K562 (cell line): ENCODE results near the gene USP46. TPM values are rescaled to one million over a fixed set of nuclear protein-coding genes. Genes with fewer than 3 reads are reported as not detected.

Source experiments
- ARID1B ChIP-seq: fragments of 450-650 bp; IDR thresholded peaks from 2 replicates; pipeline ENCODE4 v1.6.1; 2016; ENCODE audit warnings: antibody characterized with exemption, mild to moderate bottlenecking, inconsistent platforms
- BCOR ChIP-seq: fragments of 450-650 bp; IDR thresholded peaks from 2 replicates; pipeline ENCODE4 v1.6.1; 2016
- CTBP1 ChIP-seq: fragments of 450-650 bp; IDR thresholded peaks from 2 replicates; pipeline ENCODE4 v1.6.1; 2016; ENCODE audit warnings: borderline replicate concordance
- DACH1 ChIP-seq: fragments of 450-650 bp; IDR thresholded peaks from 2 replicates; pipeline ENCODE4 v1.6.1; 2018; ENCODE audit not compliant: partially characterized antibody
- NFIC ChIP-seq: fragments of 450-650 bp; IDR thresholded peaks from 2 replicates; pipeline ENCODE4 v1.6.1; 2017; ENCODE audit warnings: mild to moderate bottlenecking, inconsistent platforms
- NRF1 ChIP-seq, 2 experiments: fragments of 450-650 bp; IDR thresholded peaks in 1 of 2; conservative IDR thresholded peaks in 1 of 2; 2 replicates each; pipeline ENCODE4 v1.6.1; 2014; ENCODE audit warnings: mild to moderate bottlenecking in 2 of 2
- OTX1 ChIP-seq: fragments of 450-650 bp; formaldehyde crosslinking; IDR thresholded peaks from 2 replicates; pipeline ENCODE4 v1.4.0; 2022; ENCODE audit warnings: mild to moderate bottlenecking
- PCBP2 ChIP-seq: fragments of 200-400 bp; formaldehyde crosslinking; IDR thresholded peaks from 2 replicates; pipeline ENCODE4 v1.6.1; 2018; ENCODE audit warnings: low read length, low read depth, mild to moderate bottlenecking, moderate library complexity; ENCODE audit not compliant: poor library complexity, severe bottlenecking
- RBBP5 ChIP-seq: fragments of 200-600 bp; sonication (generic); IDR thresholded peaks from 2 replicates; pipeline ENCODE4 v1.6.1; 2012; ENCODE audit warnings: borderline replicate concordance, mild to moderate bottlenecking, low read length, control low read depth, inconsistent platforms; ENCODE audit not compliant: insufficient read depth, poor library complexity, severe bottlenecking
- RBFOX2 ChIP-seq: fragments of 200-400 bp; formaldehyde crosslinking; IDR thresholded peaks from 2 replicates; pipeline ENCODE4 v1.6.1; 2017; ENCODE audit warnings: low read depth, mild to moderate bottlenecking, low read length, moderate library complexity
- RBM15 ChIP-seq: fragments of 200-400 bp; formaldehyde crosslinking; IDR thresholded peaks from 2 replicates; pipeline ENCODE4 v1.6.1; 2018; ENCODE audit warnings: mild to moderate bottlenecking, low read length, moderate library complexity; ENCODE audit not compliant: insufficient read depth
- SMARCA4 ChIP-seq: fragments of 450-650 bp; IDR thresholded peaks from 2 replicates; pipeline ENCODE4 v1.6.1; 2016
- TRIM28 ChIP-seq: fragments of 450-650 bp; IDR thresholded peaks from 2 replicates; pipeline ENCODE4 v1.6.1; 2017
- ZBTB7A ChIP-seq: IDR thresholded peaks from 2 replicates; pipeline ENCODE4 v1.6.1; 2011; ENCODE audit warnings: low read depth, mild to moderate bottlenecking, low read length, moderate library complexity, borderline replicate concordance; ENCODE audit not compliant: control insufficient read depth
- polyA plus RNA-seq, 8 experiments: library from polyadenylated mRNA; depleted of rRNA in 4 of 8; stranded (reverse) in 5 of 8; unstranded in 3 of 8; fragments of >200 nt; fragmentation: Nextera tagmentation in 2 of 8; fragmentation: Illumina TruSeq in 1 of 8; extraction: Ambion mirVana in 2 of 8; extraction: Trizol in 1 of 8; gene quantifications; 2 replicates each; pipeline versions ENCODE4 v1.2.1 to v1.2.3, GENCODE V29; 2011 to 2014; ENCODE audit warnings: inconsistent platforms in 1 of 8, missing spikeins in 1 of 8
- total RNA-seq, 7 experiments: library from RNA; depleted of rRNA in 6 of 7; stranded (reverse); fragments of >200 nt in 6 of 7; fragmentation: Illumina TruSeq in 2 of 7; extraction: Trizol in 2 of 7; gene quantifications; 2 replicates each; pipeline versions ENCODE4 v1.2.1 to v1.2.3, GENCODE V29; 2011 to 2021; ENCODE audit warnings: low replicate concordance in 1 of 7
- TF ChIP-seq, protein P1 (sequence below): fragments of 450-650 bp; IDR thresholded peaks from 2 replicates; pipeline ENCODE4 v1.6.1; 2016; ENCODE audit warnings: mild to moderate bottlenecking, moderate library complexity
- TF ChIP-seq, protein P2 (sequence below), 2 experiments: IDR thresholded peaks; 2 replicates each; pipeline ENCODE4 v1.6.1; 2011; ENCODE audit warnings: borderline replicate concordance in 1 of 2, control low read depth in 1 of 2, low read depth in 1 of 2, low read length in 1 of 2, mild to moderate bottlenecking in 1 of 2, mixed read lengths in 1 of 2, moderate library complexity in 1 of 2; ENCODE audit not compliant: insufficient read depth in 1 of 2, insufficient read length in 1 of 2, poor library complexity in 1 of 2, severe bottlenecking in 1 of 2; ENCODE audit errors: extremely low read depth in 1 of 2

The USP46 gene
- total and polyA plus RNA-seq, 9 of the 15 experiments (the other 6 are each of a cell fraction or from before 2014, with no cell fraction given), result 3.0 to 11.7 (median 8.4) TPM

DNA sequence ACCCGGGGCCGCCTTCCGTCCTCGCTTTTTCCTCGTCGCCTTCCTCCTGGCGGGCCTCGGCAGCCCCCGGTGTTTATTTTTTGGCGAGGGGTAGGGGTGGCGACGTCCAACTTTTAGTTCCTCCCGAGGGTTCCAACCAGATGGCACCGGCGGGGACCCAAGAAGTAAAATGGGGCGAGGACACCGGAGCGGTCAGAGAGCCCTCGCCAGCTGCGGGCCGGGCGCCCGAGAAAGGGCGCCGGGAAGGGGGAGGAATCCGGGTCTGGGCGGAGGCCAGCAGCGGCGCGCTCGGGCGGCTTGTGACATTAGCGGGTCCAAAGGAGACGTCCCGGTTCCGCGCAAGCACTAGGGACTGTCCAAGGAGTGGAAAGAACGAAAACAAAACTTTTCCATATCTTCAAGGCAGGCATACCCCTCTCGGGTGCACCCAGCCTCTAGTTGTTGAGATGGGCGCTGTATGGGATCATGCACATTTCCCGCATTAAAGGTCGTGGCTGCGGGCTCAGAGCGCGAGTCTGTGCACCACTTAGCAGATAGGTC, 691 bp upstream of the USP46 start (continued):
- TF ChIP-seq, protein P1, sequence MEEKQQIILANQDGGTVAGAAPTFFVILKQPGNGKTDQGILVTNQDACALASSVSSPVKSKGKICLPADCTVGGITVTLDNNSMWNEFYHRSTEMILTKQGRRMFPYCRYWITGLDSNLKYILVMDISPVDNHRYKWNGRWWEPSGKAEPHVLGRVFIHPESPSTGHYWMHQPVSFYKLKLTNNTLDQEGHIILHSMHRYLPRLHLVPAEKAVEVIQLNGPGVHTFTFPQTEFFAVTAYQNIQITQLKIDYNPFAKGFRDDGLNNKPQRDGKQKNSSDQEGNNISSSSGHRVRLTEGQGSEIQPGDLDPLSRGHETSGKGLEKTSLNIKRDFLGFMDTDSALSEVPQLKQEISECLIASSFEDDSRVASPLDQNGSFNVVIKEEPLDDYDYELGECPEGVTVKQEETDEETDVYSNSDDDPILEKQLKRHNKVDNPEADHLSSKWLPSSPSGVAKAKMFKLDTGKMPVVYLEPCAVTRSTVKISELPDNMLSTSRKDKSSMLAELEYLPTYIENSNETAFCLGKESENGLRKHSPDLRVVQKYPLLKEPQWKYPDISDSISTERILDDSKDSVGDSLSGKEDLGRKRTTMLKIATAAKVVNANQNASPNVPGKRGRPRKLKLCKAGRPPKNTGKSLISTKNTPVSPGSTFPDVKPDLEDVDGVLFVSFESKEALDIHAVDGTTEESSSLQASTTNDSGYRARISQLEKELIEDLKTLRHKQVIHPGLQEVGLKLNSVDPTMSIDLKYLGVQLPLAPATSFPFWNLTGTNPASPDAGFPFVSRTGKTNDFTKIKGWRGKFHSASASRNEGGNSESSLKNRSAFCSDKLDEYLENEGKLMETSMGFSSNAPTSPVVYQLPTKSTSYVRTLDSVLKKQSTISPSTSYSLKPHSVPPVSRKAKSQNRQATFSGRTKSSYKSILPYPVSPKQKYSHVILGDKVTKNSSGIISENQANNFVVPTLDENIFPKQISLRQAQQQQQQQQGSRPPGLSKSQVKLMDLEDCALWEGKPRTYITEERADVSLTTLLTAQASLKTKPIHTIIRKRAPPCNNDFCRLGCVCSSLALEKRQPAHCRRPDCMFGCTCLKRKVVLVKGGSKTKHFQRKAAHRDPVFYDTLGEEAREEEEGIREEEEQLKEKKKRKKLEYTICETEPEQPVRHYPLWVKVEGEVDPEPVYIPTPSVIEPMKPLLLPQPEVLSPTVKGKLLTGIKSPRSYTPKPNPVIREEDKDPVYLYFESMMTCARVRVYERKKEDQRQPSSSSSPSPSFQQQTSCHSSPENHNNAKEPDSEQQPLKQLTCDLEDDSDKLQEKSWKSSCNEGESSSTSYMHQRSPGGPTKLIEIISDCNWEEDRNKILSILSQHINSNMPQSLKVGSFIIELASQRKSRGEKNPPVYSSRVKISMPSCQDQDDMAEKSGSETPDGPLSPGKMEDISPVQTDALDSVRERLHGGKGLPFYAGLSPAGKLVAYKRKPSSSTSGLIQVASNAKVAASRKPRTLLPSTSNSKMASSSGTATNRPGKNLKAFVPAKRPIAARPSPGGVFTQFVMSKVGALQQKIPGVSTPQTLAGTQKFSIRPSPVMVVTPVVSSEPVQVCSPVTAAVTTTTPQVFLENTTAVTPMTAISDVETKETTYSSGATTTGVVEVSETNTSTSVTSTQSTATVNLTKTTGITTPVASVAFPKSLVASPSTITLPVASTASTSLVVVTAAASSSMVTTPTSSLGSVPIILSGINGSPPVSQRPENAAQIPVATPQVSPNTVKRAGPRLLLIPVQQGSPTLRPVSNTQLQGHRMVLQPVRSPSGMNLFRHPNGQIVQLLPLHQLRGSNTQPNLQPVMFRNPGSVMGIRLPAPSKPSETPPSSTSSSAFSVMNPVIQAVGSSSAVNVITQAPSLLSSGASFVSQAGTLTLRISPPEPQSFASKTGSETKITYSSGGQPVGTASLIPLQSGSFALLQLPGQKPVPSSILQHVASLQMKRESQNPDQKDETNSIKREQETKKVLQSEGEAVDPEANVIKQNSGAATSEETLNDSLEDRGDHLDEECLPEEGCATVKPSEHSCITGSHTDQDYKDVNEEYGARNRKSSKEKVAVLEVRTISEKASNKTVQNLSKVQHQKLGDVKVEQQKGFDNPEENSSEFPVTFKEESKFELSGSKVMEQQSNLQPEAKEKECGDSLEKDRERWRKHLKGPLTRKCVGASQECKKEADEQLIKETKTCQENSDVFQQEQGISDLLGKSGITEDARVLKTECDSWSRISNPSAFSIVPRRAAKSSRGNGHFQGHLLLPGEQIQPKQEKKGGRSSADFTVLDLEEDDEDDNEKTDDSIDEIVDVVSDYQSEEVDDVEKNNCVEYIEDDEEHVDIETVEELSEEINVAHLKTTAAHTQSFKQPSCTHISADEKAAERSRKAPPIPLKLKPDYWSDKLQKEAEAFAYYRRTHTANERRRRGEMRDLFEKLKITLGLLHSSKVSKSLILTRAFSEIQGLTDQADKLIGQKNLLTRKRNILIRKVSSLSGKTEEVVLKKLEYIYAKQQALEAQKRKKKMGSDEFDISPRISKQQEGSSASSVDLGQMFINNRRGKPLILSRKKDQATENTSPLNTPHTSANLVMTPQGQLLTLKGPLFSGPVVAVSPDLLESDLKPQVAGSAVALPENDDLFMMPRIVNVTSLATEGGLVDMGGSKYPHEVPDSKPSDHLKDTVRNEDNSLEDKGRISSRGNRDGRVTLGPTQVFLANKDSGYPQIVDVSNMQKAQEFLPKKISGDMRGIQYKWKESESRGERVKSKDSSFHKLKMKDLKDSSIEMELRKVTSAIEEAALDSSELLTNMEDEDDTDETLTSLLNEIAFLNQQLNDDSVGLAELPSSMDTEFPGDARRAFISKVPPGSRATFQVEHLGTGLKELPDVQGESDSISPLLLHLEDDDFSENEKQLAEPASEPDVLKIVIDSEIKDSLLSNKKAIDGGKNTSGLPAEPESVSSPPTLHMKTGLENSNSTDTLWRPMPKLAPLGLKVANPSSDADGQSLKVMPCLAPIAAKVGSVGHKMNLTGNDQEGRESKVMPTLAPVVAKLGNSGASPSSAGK, result peak; percentile 52; the same call in 1 of the 2 replicates
- TF ChIP-seq RBM15 (no peak), RBBP5 (peak; percentile 22), OTX1 (no peak), DACH1 (no peak), BCOR (0 out of 2 replicates have a peak, but pooled peaks have one; percentile 28), CTBP1 (0 out of 2 replicates have a peak, but pooled peaks have one; percentile 8), ZBTB7A (0 out of 2 replicates have a peak, but pooled peaks have one; percentile 2), NRF1 (conservative IDR thresholded peaks at IDR 0.05 in 1 of 2, IDR thresholded peaks at IDR 0.05 in 1 of 2) (0 out of 4 replicates have a peak, but pooled peaks of 1 of the 2 experiments have one; percentile 10), SMARCA4 (0 out of 2 replicates have a peak, but pooled peaks have one; percentile 14), TRIM28 (0 out of 2 replicates have a peak, but pooled peaks have one; percentile 50), PCBP2 (no peak), RBFOX2 (peak; percentile 66), NFIC (peak; percentile 60), ARID1B (no peak)
- TF ChIP-seq, protein P2, sequence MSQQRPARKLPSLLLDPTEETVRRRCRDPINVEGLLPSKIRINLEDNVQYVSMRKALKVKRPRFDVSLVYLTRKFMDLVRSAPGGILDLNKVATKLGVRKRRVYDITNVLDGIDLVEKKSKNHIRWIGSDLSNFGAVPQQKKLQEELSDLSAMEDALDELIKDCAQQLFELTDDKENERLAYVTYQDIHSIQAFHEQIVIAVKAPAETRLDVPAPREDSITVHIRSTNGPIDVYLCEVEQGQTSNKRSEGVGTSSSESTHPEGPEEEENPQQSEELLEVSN (IDR thresholded peaks at IDR 0.05; ENCODE audit: borderline replicate concordance in 1 of 2, extremely low read depth in 1 of 2, insufficient read depth in 1 of 2, insufficient read length in 1 of 2, low read depth in 1 of 2, low read length in 1 of 2, poor library complexity in 1 of 2, severe bottlenecking in 1 of 2), result peak in 1 of 2 experiments; percentile 59
